Activated CD4-positive, alpha-beta T cell treated with anti-CD3 and anti-CD28 coated beads, Interleukin-2, amount 50 U/mL, for 4 hours (primary cell): Measurements from ENCODE around the gene IL10RA.
"Not testable (repeated sequence)": the region's sequence is repeated elsewhere in the genome, so short reads cannot be mapped to it uniquely, and the experiment has no call there.

Experiments
- DNase-seq, 2 experiments: peaks; one replicate each; pipeline ENCODE4 v3.0.0-alpha.2; 2020

Gene IL10RA

DNA sequence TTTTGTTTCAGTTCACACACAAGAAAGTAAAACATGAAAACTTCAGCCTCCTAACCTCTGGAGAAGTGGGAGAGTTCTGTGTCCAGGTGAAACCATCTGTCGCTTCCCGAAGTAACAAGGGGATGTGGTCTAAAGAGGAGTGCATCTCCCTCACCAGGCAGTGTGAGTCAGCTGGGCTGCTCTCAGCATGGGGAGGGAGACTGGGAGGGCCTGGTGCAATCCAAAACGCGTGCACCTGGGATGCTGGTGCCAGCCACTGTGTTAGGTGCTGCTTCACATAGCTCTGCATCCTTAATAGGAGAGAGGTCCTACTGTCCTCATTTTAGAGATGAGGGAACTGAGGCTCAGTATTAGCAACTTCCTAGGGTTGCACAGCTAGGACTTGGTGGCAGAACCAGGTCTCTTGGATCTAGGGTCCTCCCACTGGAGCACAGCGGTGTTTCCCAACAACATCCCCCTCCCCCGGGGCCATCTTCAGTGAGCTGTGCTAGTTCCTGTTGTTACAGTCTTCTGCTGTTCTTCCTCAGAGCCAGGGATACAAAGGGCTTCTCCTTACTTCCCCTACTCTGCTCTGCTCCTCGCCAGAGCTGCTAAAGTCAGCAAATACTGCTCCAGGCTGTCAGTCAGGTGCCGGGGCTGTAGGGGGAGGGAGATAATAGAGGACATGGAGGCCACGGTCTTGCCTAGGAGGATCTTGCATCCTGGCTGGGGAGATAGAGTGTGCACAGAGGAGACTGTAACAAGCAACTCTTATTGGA lies 8.0 kb downstream of the IL10RA start:
- DNase-seq, result no peak

- no peak for DNase-seq
Observed at GRCh38 chr11:117995472-117995871, 9.3 kb downstream of the IL10RA start.

DNA sequence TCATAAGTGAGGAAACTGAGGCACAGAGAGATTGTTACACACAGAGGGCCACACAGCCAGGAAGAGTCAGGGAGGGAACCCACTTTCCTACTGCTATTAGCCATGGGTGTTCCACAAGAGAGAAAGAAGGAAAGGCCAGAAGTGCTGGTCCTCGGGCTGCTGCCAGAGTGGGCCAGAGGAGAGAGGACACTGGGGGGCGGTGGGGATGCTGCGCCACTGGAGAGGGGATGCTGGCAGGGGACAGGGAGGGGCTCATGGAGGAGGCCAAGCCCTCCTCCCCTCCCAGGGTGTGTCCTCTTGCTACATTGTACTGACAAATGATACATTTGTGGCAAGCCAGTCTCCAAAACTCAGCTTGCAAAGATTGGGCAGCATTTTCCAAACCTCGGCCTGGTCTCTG lies 9.9 kb downstream of the IL10RA start:
- no peak for DNase-seq

GRCh38 chr11:117997406-117997805 lies 11.2 kb downstream of the IL10RA start:
- no peak for DNase-seq

DNA sequence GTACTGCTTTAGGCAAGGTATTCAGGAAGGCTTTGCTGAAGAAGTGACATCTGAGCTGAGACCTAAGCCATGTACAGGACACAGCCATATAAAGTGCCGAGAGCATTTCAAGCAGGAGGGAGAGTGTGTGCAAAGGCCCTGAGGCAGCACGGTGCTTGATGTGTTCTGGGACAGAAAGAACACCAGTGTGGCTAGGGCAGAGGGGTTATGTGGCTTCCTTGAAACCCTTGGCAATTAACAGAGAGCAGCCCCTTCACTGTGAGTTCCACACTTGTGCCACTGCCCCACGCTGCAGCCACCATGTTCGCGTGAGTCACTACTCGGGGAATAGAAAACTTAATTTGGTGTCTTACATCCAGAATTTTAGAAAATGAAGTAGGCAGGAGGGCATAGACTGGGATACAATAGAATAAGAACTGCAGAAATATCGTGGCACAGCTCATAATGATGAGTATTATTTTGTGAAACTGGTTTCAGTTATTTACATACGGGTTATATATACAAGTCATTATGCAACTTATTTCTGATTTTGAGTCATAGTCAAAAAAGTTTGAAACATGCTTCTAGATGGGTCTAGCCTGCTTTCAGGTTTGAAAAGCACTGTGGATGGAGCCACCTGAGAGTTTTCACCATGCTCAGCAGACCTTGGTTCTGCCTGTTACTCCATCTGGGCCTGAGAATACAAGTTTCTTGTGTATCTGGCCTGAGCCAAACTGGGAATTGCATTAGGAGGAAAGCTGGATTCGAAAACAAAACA lies 11.8 kb downstream of the IL10RA start:
- DNase-seq, result no peak

DNA sequence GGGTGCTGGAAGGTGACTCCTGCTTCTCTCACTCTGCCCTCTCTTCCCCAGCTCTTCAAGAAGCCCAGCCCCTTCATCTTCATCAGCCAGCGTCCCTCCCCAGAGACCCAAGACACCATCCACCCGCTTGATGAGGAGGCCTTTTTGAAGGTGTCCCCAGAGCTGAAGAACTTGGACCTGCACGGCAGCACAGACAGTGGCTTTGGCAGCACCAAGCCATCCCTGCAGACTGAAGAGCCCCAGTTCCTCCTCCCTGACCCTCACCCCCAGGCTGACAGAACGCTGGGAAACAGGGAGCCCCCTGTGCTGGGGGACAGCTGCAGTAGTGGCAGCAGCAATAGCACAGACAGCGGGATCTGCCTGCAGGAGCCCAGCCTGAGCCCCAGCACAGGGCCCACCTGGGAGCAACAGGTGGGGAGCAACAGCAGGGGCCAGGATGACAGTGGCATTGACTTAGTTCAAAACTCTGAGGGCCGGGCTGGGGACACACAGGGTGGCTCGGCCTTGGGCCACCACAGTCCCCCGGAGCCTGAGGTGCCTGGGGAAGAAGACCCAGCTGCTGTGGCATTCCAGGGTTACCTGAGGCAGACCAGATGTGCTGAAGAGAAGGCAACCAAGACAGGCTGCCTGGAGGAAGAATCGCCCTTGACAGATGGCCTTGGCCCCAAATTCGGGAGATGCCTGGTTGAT lies 12.6 kb downstream of the IL10RA start:
- no peak for DNase-seq

- DNase-seq, result no peak
Observed at GRCh38 chr11:117999354-117999993, 13.3 kb downstream of the IL10RA start.

DNA sequence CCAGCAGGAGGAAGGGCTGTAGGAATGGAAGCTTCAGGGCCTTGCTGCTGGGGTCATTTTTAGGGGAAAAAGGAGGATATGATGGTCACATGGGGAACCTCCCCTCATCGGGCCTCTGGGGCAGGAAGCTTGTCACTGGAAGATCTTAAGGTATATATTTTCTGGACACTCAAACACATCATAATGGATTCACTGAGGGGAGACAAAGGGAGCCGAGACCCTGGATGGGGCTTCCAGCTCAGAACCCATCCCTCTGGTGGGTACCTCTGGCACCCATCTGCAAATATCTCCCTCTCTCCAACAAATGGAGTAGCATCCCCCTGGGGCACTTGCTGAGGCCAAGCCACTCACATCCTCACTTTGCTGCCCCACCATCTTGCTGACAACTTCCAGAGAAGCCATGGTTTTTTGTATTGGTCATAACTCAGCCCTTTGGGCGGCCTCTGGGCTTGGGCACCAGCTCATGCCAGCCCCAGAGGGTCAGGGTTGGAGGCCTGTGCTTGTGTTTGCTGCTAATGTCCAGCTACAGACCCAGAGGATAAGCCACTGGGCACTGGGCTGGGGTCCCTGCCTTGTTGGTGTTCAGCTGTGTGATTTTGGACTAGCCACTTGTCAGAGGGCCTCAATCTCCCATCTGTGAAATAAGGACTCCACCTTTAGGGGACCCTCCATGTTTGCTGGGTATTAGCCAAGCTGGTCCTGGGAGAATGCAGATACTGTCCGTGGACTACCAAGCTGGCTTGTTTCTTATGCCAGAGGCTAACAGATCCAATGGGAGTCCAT lies 14.1 kb downstream of the IL10RA start:
- no peak for DNase-seq

DNA sequence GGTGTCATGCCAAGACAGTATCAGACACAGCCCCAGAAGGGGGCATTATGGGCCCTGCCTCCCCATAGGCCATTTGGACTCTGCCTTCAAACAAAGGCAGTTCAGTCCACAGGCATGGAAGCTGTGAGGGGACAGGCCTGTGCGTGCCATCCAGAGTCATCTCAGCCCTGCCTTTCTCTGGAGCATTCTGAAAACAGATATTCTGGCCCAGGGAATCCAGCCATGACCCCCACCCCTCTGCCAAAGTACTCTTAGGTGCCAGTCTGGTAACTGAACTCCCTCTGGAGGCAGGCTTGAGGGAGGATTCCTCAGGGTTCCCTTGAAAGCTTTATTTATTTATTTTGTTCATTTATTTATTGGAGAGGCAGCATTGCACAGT lies 14.6 kb downstream of the IL10RA start:
- no peak for DNase-seq

GRCh38 chr11:118001494-118001971 lies 15.3 kb downstream of the IL10RA start:
- DNase-seq, result no peak

DNA sequence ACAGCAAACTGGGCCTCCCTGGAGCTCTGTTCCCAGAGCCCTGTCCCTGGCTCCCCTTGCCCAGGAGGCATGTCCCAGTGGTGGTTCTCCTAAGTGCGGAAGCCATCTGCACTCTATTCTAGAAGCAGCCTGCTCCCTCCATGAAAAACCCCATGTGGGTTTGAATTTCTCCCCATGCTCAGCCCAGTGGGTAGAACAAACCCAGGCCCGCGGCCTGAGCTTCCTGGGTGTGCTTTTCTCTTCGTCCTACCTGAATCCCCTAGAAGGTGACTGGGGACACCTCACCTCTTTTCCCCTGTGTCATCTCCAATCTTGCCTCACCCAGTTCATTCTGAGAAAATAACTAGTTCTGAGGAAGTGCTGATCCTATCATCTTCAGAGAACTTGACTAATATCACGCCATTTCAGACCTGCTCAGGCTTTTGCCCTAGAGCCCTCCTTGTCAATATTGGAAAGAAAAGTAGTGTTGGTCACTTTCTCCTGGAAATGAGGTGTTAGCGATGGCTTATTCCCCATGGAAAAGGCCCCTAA lies 15.9 kb downstream of the IL10RA start:
- DNase-seq, result peak; percentile 58 to 62

GRCh38 chr11:118002541-118003423 lies 16.6 kb downstream of the IL10RA start:
- DNase-seq, result peak; percentile 56 to 69

DNA sequence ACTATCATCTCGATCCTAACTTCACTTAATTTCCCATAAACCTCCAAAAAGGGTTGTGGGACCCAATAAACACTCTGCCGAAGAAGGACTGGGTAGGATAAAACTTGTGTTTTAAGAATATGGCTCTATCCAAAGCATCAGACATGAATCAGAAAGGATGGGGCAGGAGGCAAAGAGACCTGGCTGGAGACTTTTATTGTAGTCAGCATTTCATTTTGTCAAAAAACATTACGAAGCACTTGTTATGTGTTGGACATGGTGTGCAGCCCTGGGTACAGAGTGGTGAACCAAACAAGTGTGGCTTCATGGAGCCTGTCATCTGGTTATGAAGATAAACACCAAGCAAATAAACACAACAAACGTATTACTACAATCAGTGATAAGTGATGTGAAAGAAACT lies 17.3 kb downstream of the IL10RA start:
- DNase-seq, result no peak

- DNase-seq, result no peak
Observed at GRCh38 chr11:118004543-118005223, 18.5 kb downstream of the IL10RA start.

GRCh38 chr11:118005224-118006152 lies 19.3 kb downstream of the IL10RA start:
- DNase-seq, result no peak

GRCh38 chr11:118006153-118006534 lies 19.9 kb downstream of the IL10RA start:
- DNase-seq, result no peak

- no peak for DNase-seq
Observed at GRCh38 chr11:118007040-118007439, 20.8 kb downstream of the IL10RA start.

- not testable (repeated sequence) for DNase-seq
Observed at GRCh38 chr11:118007563-118008270, 21.5 kb downstream of the IL10RA start.
